Activated B cell treated with CpG ODN at 0.5 μM for 24 hours (primary cell): Measurements from ENCODE around the gene SYMPK. TPM values are rescaled to one million over a fixed set of nuclear protein-coding genes. Genes with fewer than 3 reads are reported as not detected.

Experiments
- ATAC-seq: fragments of 200-7000 bp; cut with Tn5 transposase; one replicate; pipeline ENCODE4 v1.10.0; 2021; ENCODE audit warnings: low read depth, mild to moderate bottlenecking, moderate library complexity
- CTCF ChIA-PET: fragments of 350-600 bp; sonication (Branson Sonifier 250); formaldehyde crosslinking; loops from one replicate; lab custom pipeline; 2021; ENCODE audit warnings: antibody characterized with exemption; lab: Charles Lee
- POLR2A ChIA-PET: fragments of 350-600 bp; sonication (Branson Sonifier 250); formaldehyde crosslinking; loops from one replicate; lab custom pipeline; 2021; ENCODE audit warnings: antibody characterized with exemption; lab: Charles Lee
- DNase-seq: peaks from one replicate; pipeline ENCODE4 v3.0.0; 2022
- H3K27ac Mint-ChIP-seq: one replicate; pipeline ENCODE4 v1.8.0; 2020; ENCODE audit warnings: mixed read lengths
- H3K27me3 Mint-ChIP-seq: one replicate; pipeline ENCODE4 v1.8.0; 2021; ENCODE audit warnings: mixed read lengths
- H3K36me3 Mint-ChIP-seq: one replicate; pipeline ENCODE4 v1.8.0; 2021; ENCODE audit warnings: low read depth, mixed read lengths
- H3K4me1 Mint-ChIP-seq: one replicate; pipeline ENCODE4 v1.8.0; 2021; ENCODE audit warnings: mixed read lengths
- H3K4me3 Mint-ChIP-seq: one replicate; pipeline ENCODE4 v1.8.0; 2020; ENCODE audit warnings: mild to moderate bottlenecking, mixed read lengths
- H3K9me3 Mint-ChIP-seq: one replicate; pipeline ENCODE4 v1.8.0; 2020; ENCODE audit warnings: mixed read lengths
- intact Hi-C: fragments of 100-400 bp; cut with micrococcal nuclease; formaldehyde crosslinking; loops from one replicate; pipeline ENCODE4 v1.15.1; 2024
- total RNA-seq: library from RNA; stranded (reverse); gene quantifications from 2 replicates; pipeline ENCODE4 v1.2.3, GENCODE V29; 2022
- TF ChIP-seq, protein P1 (sequence below): fragments of 200-600 bp; IDR thresholded peaks from one replicate; pipeline ENCODE4 v1.8.0; 2022; ENCODE audit warnings: antibody characterized with exemption, mild to moderate bottlenecking

SYMPK gene
- total RNA-seq, 1 donor from 2014 or later = 150 TPM

DNA sequence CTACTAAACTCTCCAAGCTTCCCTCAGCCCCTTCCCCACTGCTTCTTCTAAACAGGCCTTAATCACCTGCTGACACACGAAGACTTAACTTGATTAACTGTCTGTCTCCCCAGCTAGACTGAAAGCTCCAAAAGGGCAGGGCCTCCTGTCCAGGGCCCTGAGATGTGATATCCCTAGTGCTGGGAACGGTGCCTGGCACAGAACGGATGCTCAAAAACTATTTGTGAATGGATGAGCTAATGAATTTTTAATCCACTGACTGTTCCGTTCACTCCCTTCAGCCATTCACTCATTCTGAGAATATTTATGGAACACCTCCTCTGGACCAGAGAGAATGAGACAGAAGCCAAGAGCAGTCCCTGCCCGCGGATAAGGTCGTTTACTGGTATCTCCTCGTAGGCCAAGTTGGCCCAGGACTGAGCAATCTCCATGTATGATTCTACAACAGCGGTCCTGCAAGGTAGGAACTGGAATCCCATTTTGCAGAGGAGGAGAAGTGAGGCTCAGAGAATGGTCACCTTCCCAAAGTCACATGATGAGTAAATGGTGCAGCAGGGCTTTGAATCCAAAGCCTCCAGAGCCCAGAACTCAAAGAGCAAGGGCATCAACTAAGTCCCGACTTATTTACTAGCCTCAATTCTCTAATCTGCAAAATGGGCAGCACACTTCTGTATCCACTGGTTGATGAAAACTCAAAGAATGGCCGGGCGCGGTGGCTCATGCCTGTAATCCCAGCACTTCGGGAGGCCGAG is 73.7 kb downstream of the SYMPK start:
- intact Hi-C loops = no loop called here
- no peak for ATAC-seq
- POLR2A ChIA-PET = interaction anchor here (0.6 to 0.9 kb wide), 3 partner anchors 19 to 79 kb away, joined by 3 to 5 read pairs (median 5); no protein-coding TSS in a partner anchor

DNA sequence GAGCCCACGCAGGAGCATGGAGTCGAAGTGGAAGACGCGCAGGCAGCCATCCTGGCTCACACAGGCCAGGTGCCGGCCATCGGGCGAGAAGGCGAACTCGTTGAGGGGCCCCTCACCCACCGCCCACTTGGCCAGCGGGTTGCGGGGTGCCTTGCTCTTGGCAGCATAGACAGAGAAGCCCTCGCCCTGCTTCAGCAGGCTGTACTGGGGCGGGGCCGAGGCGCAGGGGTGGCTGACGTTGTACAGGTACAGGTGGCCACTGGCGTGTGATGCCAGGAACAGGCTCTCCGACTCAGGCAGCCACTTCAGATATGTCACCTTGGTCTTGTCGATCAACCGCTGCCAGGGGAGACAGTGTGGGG is 76.4 kb downstream of the SYMPK start:
- Mint-ChIP-seq H3K9me3 (no peaks in the 10 kb centered on the region), H3K36me3 (peaks cover 45% of the 10 kb centered on the region), H3K4me1 (peaks cover 11% of the 10 kb centered on the region), H3K27me3 (no peaks in the 10 kb centered on the region), H3K4me3 (no peak overlapping the region), H3K27ac (no peak overlapping the region)
- ChIA-PET CTCF (no interaction called here), POLR2A (interaction anchor here (1.0 kb wide), 1 partner anchor 17 kb away, joined by 3 read pairs; no protein-coding TSS in a partner anchor)
- intact Hi-C loops = no loop called here
- DNase-seq (no peak), ATAC-seq (no peak)
- TF ChIP-seq, protein P1, sequence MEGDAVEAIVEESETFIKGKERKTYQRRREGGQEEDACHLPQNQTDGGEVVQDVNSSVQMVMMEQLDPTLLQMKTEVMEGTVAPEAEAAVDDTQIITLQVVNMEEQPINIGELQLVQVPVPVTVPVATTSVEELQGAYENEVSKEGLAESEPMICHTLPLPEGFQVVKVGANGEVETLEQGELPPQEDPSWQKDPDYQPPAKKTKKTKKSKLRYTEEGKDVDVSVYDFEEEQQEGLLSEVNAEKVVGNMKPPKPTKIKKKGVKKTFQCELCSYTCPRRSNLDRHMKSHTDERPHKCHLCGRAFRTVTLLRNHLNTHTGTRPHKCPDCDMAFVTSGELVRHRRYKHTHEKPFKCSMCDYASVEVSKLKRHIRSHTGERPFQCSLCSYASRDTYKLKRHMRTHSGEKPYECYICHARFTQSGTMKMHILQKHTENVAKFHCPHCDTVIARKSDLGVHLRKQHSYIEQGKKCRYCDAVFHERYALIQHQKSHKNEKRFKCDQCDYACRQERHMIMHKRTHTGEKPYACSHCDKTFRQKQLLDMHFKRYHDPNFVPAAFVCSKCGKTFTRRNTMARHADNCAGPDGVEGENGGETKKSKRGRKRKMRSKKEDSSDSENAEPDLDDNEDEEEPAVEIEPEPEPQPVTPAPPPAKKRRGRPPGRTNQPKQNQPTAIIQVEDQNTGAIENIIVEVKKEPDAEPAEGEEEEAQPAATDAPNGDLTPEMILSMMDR = no peak

More for the DNA sequence above, 73.7 kb downstream of the SYMPK start:
- Mint-ChIP-seq H3K9me3 (no peaks in the 10 kb centered on the region), H3K4me3 (no peak overlapping the region), H3K27ac (no peak overlapping the region), H3K27me3 (no peaks in the 10 kb centered on the region), H3K36me3 (peaks cover 45% of the 10 kb centered on the region), H3K4me1 (peaks cover 27% of the 10 kb centered on the region)
- TF ChIP-seq, protein P1 = no peak
- no peak for DNase-seq
- CTCF ChIA-PET = interaction anchor here (0.9 kb wide), 1 partner anchor 20 kb away, joined by 3 read pairs; the partner anchor contains the start of gene SIX5

DNA sequence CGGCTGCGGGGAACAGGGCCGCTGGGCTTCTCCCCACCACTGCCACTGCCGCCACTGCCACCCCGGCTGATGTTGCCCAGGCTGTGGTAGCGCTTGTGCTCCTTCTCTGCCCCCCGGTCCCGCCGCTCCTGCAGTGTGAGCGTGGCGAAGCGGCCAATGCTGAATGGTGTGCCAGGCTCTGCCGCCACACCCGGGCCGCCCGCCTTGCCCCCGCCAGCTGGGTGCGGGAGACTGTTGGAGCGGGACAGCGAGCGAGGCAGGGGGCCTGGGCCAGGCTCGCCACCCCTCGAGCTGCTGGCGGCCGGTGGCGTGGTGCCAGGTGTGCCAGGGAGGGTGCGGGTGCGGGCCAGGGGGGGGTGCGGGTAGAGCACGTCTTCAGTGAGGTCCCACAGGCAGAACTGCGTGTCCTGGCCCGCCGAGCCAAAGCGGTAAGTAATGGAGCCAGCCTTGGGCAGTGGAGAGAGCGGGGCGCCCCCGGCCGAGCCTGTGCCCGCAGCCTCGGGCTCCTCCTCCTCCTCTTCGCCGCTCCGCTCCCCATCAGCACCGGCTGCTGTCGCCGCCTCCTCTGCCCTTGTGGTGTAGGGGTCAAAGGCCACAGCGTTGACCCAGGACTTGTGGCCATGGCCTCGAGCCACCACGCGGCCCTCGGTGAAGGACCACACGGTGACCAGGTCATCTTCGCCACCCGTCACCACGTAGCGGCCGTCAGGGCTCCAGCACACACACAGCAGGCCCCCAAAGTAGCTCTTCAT is 77.0 kb downstream of the SYMPK start:
- Mint-ChIP-seq H3K9me3 (no peaks in the 10 kb centered on the region), H3K27me3 (no peaks in the 10 kb centered on the region), H3K4me1 (peaks cover 8% of the 10 kb centered on the region), H3K27ac (no peak overlapping the region), H3K36me3 (peaks cover 44% of the 10 kb centered on the region), H3K4me3 (no peak overlapping the region)
- TF ChIP-seq, protein P1 = no peak
- no peak for ATAC-seq
- intact Hi-C loops = no loop called here
- POLR2A ChIA-PET = interaction anchor here (1.0 kb wide), 1 partner anchor 16 kb away, joined by 3 read pairs; no protein-coding TSS in a partner anchor
- no peak for DNase-seq
- CTCF ChIA-PET = no interaction called here

DNA sequence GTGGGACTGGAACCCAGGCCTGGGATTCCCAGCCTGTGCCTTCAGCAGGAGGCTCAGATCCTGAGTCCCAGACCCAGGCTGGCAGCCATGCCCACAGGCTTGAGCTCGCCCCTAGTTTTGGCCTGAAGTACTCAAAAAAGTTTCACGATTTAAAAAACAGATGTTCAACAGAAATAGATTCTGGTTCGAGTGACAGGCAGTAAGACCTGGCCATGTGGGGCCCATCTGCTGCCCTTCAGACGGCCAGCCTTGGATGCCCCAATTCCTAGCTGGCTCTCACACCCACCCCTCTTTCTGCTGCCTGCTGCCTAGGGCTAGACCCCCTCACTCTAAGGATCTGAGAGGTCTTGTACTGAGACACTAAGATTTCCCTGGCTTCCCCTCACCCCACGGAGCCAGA is 77.8 kb downstream of the SYMPK start:
- intact Hi-C loops = no loop called here
- Mint-ChIP-seq H3K4me3 (no peak overlapping the region), H3K9me3 (no peaks in the 10 kb centered on the region), H3K27ac (no peak overlapping the region), H3K36me3 (peaks cover 39% of the 10 kb centered on the region), H3K27me3 (no peaks in the 10 kb centered on the region), H3K4me1 (peaks cover 8% of the 10 kb centered on the region)
- POLR2A ChIA-PET = no interaction called here
- DNase-seq (no peak), ATAC-seq (no peak)
- CTCF ChIA-PET = no interaction called here
- TF ChIP-seq, protein P1 = no peak

DNA sequence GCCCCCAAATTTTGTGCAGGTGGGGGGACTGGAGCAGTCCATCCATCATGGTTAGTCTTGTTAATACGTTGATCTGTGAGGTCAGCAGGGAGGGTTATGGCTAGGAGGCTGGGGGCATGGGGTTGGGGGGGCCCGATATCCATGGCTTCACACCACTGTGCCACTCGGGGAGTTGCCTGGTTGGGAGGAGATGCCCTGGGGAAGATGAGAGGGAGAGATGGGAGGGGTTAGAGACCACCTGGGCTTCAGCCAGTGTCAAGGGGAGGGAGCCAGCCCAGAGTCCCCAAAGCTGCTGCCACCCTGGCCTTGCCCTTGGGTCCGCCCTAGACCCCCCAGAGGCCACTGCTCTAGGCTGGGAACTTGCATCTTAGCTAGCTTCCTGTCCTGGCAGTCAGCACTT is 78.9 kb downstream of the SYMPK start:
- ChIA-PET POLR2A (no interaction called here), CTCF (no interaction called here)
- TF ChIP-seq, protein P1 = no peak
- no peak overlapping the region for H3K27ac Mint-ChIP-seq
- H3K9me3 Mint-ChIP-seq = no peaks in the 10 kb centered on the region
- ATAC-seq (no peak), DNase-seq (no peak)
- peaks cover 32% of the 10 kb centered on the region for H3K36me3 Mint-ChIP-seq
- intact Hi-C loops = no loop called here
- no peak overlapping the region for H3K4me3 Mint-ChIP-seq
- peaks cover 18% of the 10 kb centered on the region for H3K4me1 Mint-ChIP-seq
- H3K27me3 Mint-ChIP-seq = peaks cover 3% of the 10 kb centered on the region
